Stimulated activated CD4-positive, alpha-beta T cell treated with anti-CD3 and anti-CD28 coated beads, Interleukin-12 subunit alpha, Interleukin-12 subunit beta, amount 100 ng/mL, for 24 hours (primary cell): ENCODE results near the gene UVRAG.
"Not testable (repeated sequence)": the region's sequence is repeated elsewhere in the genome, so short reads cannot be mapped to it uniquely, and the experiment has no call there.

Source experiments
- DNase-seq, 2 experiments: peaks; one replicate each; pipeline ENCODE4 v3.0.0-alpha.2; 2020; ENCODE audit warnings: low read depth in 2 of 2

The UVRAG gene

DNA sequence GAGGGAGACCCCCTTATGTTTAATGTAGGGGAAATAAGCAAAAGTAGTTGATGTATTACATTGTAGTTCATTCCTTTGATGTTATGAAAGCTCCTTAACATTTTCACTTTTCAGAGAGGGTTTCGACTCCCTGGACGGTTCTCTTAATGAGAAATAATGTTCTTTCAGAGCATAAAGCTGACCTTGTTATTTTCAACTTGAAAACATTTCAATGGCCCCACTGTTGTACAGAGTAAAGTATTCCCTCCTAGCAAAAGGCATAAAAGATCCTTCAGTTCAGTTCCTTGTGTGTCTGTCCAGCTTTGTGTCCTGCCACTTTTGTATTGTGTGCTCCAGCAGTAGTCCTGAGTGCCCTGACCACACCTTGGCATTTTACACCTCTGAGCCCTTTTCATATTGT, 63.9 kb downstream of the UVRAG start:
- DNase-seq, result no peak

- no peak for DNase-seq
These were observed 64.7 kb downstream of the UVRAG start for GRCh38 chr11:75879737-75880136.

DNA sequence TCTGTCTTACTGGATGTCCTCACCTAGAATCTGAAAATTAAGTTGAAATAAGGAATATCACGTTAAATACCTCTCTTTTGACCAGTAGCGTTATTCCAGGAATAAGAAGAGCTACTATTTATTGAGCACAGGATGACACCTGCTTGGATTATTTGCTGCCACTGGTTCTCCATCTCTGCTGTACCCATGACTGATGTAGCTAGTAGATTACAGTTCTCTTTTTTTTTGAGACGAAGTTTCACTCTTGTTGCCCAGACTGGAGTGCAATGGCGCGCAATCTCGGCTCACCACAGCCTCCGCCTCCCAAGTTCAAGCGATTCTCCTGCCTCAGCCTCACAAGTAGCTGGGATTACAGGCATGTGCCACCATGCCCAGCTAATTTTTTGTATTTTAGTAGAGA, 65.3 kb downstream of the UVRAG start:
- not testable (repeated sequence) for DNase-seq

DNA sequence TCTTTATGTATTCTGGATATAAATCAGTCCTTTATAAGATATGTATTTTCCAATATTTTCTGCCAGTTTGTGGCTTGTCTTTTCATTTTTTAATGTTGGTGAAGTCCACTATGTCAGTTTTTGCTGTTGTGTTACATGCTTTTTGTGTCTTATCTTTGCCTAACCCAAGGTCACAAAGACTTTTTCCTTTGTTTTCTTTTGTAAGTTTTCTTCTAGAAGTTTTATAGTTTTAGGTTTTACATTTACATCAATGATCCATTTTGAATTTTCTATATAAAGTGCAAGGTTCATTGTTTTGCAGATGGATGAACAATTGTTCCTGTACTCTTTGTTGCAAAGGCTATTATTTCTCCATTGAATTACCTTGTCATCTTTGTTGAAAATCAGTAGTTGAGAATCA, 69.3 kb downstream of the UVRAG start:
- DNase-seq, result no peak

- no peak for DNase-seq
These were observed 73.4 kb downstream of the UVRAG start for GRCh38 chr11:75888416-75888815.

DNA sequence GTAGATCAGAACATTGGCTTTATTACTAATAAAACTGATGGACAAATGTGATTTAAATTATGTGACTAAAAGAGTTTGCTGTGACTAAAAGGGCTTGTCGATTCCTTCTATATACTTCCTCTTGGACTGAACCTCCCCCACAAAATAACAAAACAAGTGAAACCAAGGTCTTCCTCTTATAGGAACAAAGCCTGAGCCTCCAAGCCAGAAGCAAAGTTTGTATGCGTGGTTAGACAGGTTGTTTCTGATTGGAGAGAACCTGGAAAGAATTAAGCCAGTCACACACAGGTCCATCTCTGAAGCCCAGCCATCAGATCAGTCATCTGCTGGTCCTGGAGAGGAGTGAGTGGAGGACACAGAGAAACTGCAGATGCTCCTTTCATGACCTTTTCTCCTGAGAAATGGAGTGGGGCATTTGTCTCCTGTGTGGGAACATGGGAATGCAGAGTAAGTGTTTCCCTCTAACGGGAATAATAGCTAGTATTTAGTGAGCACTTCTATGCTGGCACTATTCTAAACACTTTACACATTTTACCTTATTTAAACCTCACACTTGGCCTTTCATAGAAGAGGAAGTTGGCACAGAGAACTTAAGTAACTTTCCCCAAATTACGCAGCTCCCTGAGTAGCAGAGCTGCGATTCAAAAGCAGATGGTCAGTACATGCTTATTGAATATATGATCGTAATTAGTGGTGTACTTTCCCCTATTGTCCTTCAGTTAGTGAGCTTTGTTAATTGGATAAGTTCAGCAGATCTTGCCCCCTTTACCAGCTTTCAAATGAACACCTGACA, 77.1 kb downstream of the UVRAG start:
- DNase-seq, result no peak

DNA sequence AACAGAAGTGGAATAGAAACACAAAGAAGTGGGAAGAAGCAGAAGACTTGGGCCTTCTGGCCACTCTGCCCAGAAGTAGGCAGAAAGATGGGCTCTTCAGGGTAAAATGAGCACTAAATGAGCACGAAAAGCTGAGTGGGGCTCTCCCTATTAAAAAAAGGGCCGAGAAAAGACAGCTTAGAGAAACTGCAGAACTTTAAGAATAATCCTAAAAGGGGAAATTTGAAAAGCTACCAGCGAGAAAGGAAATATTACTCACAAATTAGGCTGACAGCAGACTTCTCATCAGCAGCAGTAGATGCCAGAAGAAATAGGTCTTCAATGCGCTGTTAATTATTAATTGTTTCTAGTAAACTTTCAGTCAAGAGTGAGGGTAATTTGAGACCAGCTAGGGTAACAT, 78.2 kb downstream of the UVRAG start:
- DNase-seq, result no peak

GRCh38 chr11:75894036-75894585, 79.1 kb downstream of the UVRAG start:
- no peak for DNase-seq

DNA sequence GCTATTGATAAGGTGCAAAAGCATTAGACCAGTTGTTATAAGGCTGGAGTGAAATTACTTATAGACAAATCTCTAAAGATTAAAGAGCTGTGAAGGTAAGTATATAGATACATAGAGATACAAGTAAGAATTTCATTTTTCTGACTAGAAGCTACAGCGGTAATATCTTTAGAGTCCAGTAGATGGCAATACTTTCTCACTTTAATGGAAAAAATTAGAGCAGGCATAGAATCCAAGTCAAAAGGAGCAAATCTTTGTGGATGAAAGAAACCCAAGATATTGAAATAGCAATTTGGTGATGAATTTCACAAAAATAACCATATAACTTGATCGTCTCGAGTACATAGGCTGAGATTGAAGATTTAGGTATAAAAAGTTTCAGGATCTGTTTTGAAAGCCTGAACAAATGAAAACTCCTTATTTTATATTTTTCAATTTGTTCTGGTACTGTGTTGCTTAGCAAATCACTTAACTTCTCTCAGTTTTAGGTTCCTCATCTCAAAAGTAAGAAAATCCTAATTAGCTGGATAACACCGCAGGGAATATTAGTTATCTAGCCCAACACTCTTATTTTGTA, 81.9 kb downstream of the UVRAG start:
- DNase-seq, result no peak

DNA sequence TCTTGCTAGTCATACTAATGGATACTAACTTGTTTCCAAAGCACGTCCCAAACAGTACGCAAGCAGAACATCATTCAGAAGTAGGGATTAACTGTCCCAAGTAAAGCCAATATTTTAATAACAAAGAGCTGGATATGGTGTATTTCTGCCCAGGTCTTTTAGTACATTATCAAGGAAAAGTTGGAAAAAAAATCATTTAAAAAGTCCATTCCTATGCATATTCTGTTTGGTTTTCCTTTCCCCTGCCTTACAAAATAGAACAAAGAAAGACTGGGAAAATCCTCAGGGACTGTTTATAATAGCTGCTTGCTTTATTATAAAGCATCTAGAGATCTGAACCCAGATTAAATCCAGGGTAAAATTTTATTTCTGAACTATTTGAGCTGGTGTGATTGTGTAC, 83.9 kb downstream of the UVRAG start:
- no peak for DNase-seq

DNA sequence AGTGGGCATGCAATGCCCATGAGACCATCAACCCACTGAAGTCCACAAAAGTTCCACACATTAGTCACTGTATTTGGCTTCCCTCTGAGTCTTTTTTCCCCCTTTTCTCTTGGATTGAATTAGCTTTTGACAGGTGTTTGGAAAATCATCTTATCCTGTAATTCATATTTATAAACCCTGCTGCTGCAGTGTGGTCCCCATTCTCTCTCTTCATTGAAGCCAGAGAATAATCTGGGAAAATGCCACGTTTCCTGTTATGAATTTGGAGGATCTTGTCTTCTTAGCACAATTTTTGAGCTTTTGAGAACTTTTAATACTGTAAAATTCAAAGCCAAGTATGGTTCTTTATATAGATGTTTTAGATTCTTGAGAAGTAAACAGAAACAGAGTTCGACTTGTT, 84.8 kb downstream of the UVRAG start:
- no peak for DNase-seq

- DNase-seq, result no peak
These were observed 85.8 kb downstream of the UVRAG start for GRCh38 chr11:75900848-75901247.

DNA sequence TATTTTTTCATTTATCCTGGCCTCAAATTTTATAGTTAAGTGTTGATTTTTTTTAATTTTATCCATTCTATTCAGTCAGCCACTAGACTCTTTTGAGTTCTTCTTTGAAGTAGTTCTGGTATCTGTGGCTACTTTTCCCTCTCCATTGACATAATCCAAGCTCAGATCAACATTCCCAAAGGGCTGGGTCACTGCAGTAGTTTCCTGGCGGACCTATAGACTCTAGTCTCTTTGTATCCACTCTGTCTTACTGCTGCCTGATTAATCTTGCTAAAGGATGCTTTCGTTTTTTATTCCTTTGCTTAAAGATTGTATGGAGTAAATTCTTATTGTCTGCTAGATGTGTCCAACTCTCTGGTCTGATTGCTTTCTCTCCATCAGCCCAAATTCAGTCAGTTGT, 87.6 kb downstream of the UVRAG start:
- no peak for DNase-seq

DNA sequence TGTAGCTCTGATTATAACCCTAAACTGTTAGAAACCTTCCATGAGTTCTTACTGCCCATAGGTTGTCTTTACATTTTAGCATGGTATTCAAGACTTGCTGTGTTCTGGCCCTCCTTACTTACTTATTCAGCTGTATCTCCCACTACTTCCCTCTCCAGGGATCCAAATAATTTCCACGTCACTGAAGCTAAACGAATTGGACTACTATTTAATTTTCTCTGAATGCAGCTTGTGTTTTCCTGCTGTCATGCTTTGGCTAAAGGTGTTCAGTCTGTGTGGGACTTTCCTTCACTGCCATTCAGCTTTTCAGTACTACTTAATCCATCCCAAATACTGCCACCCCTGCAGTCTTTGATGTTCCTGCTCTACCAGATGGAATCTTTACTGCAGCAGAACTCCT, 88.3 kb downstream of the UVRAG start:
- no peak for DNase-seq

DNA sequence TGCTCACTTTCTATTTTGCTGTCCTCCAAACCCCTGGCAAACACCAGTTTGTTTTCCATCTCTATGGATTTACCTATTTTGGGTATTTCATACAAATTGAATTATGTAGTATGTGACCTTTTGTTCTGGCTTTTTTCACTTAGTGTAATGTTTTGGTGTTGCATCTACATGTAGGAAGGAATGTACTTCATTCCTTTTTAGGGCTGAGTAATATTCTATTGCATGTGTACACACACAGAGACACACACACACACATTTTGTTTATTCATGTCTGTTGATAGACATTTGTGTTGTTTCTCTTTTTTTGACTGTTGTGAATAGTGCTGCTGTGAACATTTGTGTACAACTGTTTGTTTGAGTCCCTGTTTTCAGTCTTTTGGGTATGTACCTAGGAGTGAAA, 90.4 kb downstream of the UVRAG start:
- no peak for DNase-seq

GRCh38 chr11:75907906-75908527, 93.0 kb downstream of the UVRAG start:
- DNase-seq, result no peak

DNA sequence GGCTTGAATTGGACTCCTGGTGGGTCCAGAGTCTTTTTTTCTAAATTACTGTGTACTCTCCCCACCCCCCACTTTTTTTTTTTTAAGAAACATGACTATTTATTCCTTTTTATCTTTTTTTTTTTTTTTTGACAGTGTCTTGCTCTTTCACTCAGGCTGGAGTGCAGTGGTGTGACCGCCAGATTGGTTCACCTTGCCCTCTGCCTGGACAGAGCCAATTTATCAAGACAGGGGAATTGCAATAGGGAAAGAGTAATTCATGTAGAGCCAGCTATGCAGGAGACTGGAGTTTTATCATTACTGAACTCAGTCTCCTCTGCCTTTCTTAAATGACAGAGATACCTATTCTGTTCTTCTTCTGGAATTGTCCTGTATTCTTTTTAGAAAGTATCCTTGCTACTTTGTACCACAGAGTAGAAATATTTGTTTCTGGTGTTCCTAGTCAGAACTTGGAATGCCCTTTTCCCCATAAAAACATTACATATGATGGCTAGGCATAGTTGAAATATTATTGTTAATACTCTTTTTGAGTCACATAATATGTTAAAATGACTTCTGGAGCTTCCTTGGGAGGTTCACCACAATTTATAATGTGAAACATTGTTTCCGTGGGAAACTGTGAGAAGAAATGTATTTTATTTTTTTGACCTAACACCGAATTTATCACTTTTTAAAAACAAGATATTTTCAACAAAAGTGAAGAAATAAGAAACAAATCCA, 95.6 kb downstream of the UVRAG start:
- DNase-seq, result no peak

GRCh38 chr11:75911459-75911858, 96.4 kb downstream of the UVRAG start:
- DNase-seq, result no peak

- no peak for DNase-seq
These were observed 99.0 kb downstream of the UVRAG start for GRCh38 chr11:75913984-75914383.

GRCh38 chr11:75916882-75917281, 101.9 kb downstream of the UVRAG start:
- DNase-seq, result no peak

DNA sequence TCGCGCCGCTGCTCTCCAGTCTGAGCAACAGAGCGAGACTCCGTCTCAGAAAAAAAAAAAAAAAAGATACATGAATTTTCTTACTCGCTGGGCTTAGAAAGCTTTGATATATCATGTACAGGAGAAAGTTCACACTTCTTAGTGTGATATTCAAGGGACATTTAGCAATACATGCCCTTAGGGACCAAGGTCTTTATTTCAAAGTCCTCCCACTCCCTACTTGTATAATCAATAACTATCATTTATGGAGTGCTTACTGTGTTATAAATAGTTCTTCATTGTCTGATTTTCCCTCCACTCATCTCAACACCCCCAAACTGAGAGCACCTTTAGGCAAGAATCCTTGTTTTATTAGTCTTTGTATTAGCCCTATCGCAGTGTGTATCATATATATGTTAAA, 103.3 kb downstream of the UVRAG start:
- no peak for DNase-seq

GRCh38 chr11:75919525-75919924, 104.5 kb downstream of the UVRAG start:
- no peak for DNase-seq
